Measurements from ENCODE around the gene UBAP2. TPM values are rescaled to one million over a fixed set of nuclear protein-coding genes. Genes with fewer than 3 reads are reported as not detected.

Gene UBAP2
- total and polyA plus RNA-seq, 2 donors (not counting 1 experiment from before 2014, with no cell fraction given), result 15.5 to 26.2 TPM

DNA sequence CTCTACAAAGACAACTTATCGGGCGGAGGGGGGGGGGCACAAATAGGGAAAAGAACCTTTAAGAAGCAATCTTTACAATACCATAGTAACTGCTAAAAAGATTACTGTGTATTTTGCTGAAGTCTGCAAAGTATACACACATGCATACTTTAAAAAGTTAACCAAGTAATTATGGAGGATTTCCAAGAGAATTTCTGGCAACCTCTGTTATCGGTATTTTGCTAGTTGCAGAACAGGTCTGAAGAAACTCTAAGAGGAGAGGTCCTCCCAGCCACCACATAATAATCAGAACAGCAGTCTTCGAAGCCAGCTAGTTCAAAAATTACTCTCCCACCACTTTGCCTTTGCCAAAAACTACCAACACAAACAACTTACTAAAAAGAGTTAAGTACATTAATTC lies 56.1 kb downstream of the UBAP2 start:
- Mint-ChIP-seq H3K9me3 (ENCODE audit: insufficient read depth) (no peaks in the 10 kb centered on the region), H3K27ac (no peak overlapping the region), H3K4me3 (no peak overlapping the region), H3K4me1 (peaks cover 4% of the 10 kb centered on the region), H3K27me3 (no peaks in the 10 kb centered on the region)
- Histone ChIP-seq H3K9me3 (ENCODE audit: control extremely low read depth in 1 of 3, control insufficient read depth in 2 of 3, insufficient read depth in 1 of 3, low read length in 2 of 3) (no peaks in the 10 kb centered on the region), H3K4me1 (ENCODE audit: control insufficient read depth in 2 of 2, insufficient read depth in 2 of 2, low read length in 2 of 2) (no peaks in the 10 kb centered on the region), H4K20me1 (ENCODE audit: control insufficient read depth, insufficient read depth, low read length, poor library complexity, severe bottlenecking) (no peaks in the 10 kb centered on the region), H3K36me3 (replicated peaks in 1 of 2; ENCODE audit: control extremely low read depth in 1 of 2, control insufficient read depth in 1 of 2, extremely low read depth in 1 of 2, insufficient read depth in 2 of 2, low read length in 1 of 2) (peaks cover 0 to 5% of the 10 kb centered on the region in 2 experiments), H2AFZ (ENCODE audit: insufficient read depth, low read depth, low read length, poor library complexity, severe bottlenecking) (no peak overlapping the region), H3K79me2 (ENCODE audit: control insufficient read depth, insufficient read depth, low read length) (no peaks in the 10 kb centered on the region), H3K9ac (ENCODE audit: low read length) (no peak overlapping the region), H3K27ac (ENCODE audit: low read length in 2 of 2) (no peak overlapping the region), H3K27me3 (replicated peaks in 1 of 4; ENCODE audit: control extremely low read depth in 1 of 4, control insufficient read depth in 3 of 4, insufficient read depth in 4 of 4, low read length in 3 of 4) (no peaks in the 10 kb centered on the region), H3K4me3 (ENCODE audit: control extremely low read depth in 1 of 5, extremely low read depth in 1 of 5, insufficient read depth in 1 of 5, low read depth in 2 of 5, low read length in 4 of 5) (no peak overlapping the region), H3K4me2 (replicated peaks; ENCODE audit: low read depth, low read length, poor library complexity, severe bottlenecking) (no peak overlapping the region)
- no peak for ATAC-seq (ENCODE audit: low read depth)
- WGBS (ENCODE audit: insufficient coverage), result 100% methylated on average over 1 of the region's 4 CpGs
- POLR2A ChIA-PET, result no interaction called here
- intact Hi-C loops (cut with micrococcal nuclease), result no loop called here
- TF ChIP-seq EZH2 (IDR thresholded peaks at IDR 0.05; ENCODE audit: borderline replicate concordance, insufficient read depth, low read depth, low read length, poor library complexity, severe bottlenecking), result no peak
- no peak for TF ChIP-seq CTCF (IDR thresholded peaks at IDR 0.05)
- CTCF ChIA-PET, result interaction anchor here (1.7 kb wide), 1 partner anchor 28 kb away, joined by 3 read pairs; no protein-coding TSS in a partner anchor
- DNase-seq, result no peak

- CTCF ChIA-PET, result no interaction called here
- no peak overlapping the region for H3K4me3 ChIP-seq (ENCODE audit: control extremely low read depth in 1 of 5, extremely low read depth in 1 of 5, insufficient read depth in 1 of 5, low read depth in 2 of 5, low read length in 4 of 5)
- Mint-ChIP-seq H3K4me1 (peaks cover 4% of the 10 kb centered on the region), H3K4me3 (no peak overlapping the region), H3K27me3 (no peaks in the 10 kb centered on the region), H3K27ac (no peak overlapping the region), H3K9me3 (ENCODE audit: insufficient read depth) (no peaks in the 10 kb centered on the region)
- no peak for ATAC-seq (ENCODE audit: low read depth)
- POLR2A ChIA-PET, result no interaction called here
- H3K27me3 ChIP-seq (replicated peaks in 1 of 4; ENCODE audit: control extremely low read depth in 1 of 4, control insufficient read depth in 3 of 4, insufficient read depth in 4 of 4, low read length in 3 of 4), result no peaks in the 10 kb centered on the region
- no peak overlapping the region for H2AFZ ChIP-seq (ENCODE audit: insufficient read depth, low read depth, low read length, poor library complexity, severe bottlenecking)
- no peak overlapping the region for H3K27ac ChIP-seq (ENCODE audit: low read length in 2 of 2)
- intact Hi-C loops (cut with micrococcal nuclease), result no loop called here
- H3K9me3 ChIP-seq (ENCODE audit: control extremely low read depth in 1 of 3, control insufficient read depth in 2 of 3, insufficient read depth in 1 of 3, low read length in 2 of 3), result no peaks in the 10 kb centered on the region
- DNase-seq, result no peak
- no peak overlapping the region for H3K4me2 ChIP-seq (replicated peaks; ENCODE audit: low read depth, low read length, poor library complexity, severe bottlenecking)
- H3K79me2 ChIP-seq (ENCODE audit: control insufficient read depth, insufficient read depth, low read length), result no peaks in the 10 kb centered on the region
- H3K36me3 ChIP-seq (replicated peaks in 1 of 2; ENCODE audit: control extremely low read depth in 1 of 2, control insufficient read depth in 1 of 2, extremely low read depth in 1 of 2, insufficient read depth in 2 of 2, low read length in 1 of 2), result peaks cover 2 to 29% of the 10 kb centered on the region in 2 experiments
- no peak overlapping the region for H3K9ac ChIP-seq (ENCODE audit: low read length)
- H4K20me1 ChIP-seq (ENCODE audit: control insufficient read depth, insufficient read depth, low read length, poor library complexity, severe bottlenecking), result no peaks in the 10 kb centered on the region
- TF ChIP-seq CTCF (IDR thresholded peaks at IDR 0.05), result no peak
- no peak for TF ChIP-seq EZH2 (IDR thresholded peaks at IDR 0.05; ENCODE audit: borderline replicate concordance, insufficient read depth, low read depth, low read length, poor library complexity, severe bottlenecking)
- WGBS (ENCODE audit: insufficient coverage), result 86% methylated on average over 3 of the region's 5 CpGs
- no peaks in the 10 kb centered on the region for H3K4me1 ChIP-seq (ENCODE audit: control insufficient read depth in 2 of 2, insufficient read depth in 2 of 2, low read length in 2 of 2)
Observed at GRCh38 chr9:33988219-33988890, 60.3 kb downstream of the UBAP2 start.
